ENCODE results near the gene C3.
"Not testable (repeated sequence)": the region's sequence is repeated elsewhere in the genome, so short reads cannot be mapped to it uniquely, and the experiment has no call there.

The C3 gene

GRCh38 chr19:6686628-6686975 is 33.8 kb downstream of the C3 start:
- no peak for DNase-seq

GRCh38 chr19:6685962-6686627 is 34.4 kb downstream of the C3 start:
- no peak for DNase-seq

- DNase-seq: no peak
Measured at GRCh38 chr19:6685482-6685881, 35.0 kb downstream of the C3 start.

GRCh38 chr19:6683971-6684370 is 36.5 kb downstream of the C3 start:
- DNase-seq: no peak

GRCh38 chr19:6682607-6683128 is 37.8 kb downstream of the C3 start:
- DNase-seq: no peak

GRCh38 chr19:6680141-6680540 is 40.3 kb downstream of the C3 start:
- DNase-seq: no peak

GRCh38 chr19:6679139-6679538 is 41.3 kb downstream of the C3 start:
- no peak for DNase-seq

- DNase-seq: no peak
Measured at GRCh38 chr19:6678690-6679109, 41.8 kb downstream of the C3 start.

GRCh38 chr19:6677883-6678689 is 42.4 kb downstream of the C3 start:
- no peak for DNase-seq

- DNase-seq: no peak
Measured at GRCh38 chr19:6677495-6677882, 43.0 kb downstream of the C3 start.

- no peak for DNase-seq
Measured at GRCh38 chr19:6676288-6676687, 44.2 kb downstream of the C3 start.

GRCh38 chr19:6674868-6675305 is 45.6 kb downstream of the C3 start:
- DNase-seq: peak; percentile 54

- DNase-seq: not testable (repeated sequence)
Measured at GRCh38 chr19:6674408-6674807, 46.0 kb downstream of the C3 start.

GRCh38 chr19:6672693-6673290 is 47.7 kb downstream of the C3 start:
- no peak for DNase-seq

GRCh38 chr19:6671960-6672359 is 48.5 kb downstream of the C3 start:
- DNase-seq: no peak

GRCh38 chr19:6668691-6669090 is 51.8 kb downstream of the C3 start:
- DNase-seq: no peak

- DNase-seq: no peak
Measured at GRCh38 chr19:6667114-6667627, 53.3 kb downstream of the C3 start.

- DNase-seq: no peak
Measured at GRCh38 chr19:6664916-6665315, 55.5 kb downstream of the C3 start.

GRCh38 chr19:6663236-6664201 is 56.9 kb downstream of the C3 start:
- peak; percentile 50 for DNase-seq

- DNase-seq: no peak
Measured at GRCh38 chr19:6662702-6663101, 57.7 kb downstream of the C3 start.

- not testable (repeated sequence) for DNase-seq
Measured at GRCh38 chr19:6661509-6662244, 58.8 kb downstream of the C3 start.

GRCh38 chr19:6660930-6661329 is 59.5 kb downstream of the C3 start:
- no peak for DNase-seq

Data from activated gamma-delta T cell (primary cell).